Peyer's patch (tissue), 4 donors: ENCODE measurements around the gene ATP8B4. TPM values are rescaled to one million over a fixed set of nuclear protein-coding genes. Genes with fewer than 3 reads are reported as not detected.

Source experiments
- DNase-seq, 3 donors: peaks; one replicate each; pipeline ENCODE4 v3.0.0-alpha.2; 2017 to 2019
- H3K27ac ChIP-seq, 4 donors: fragments of 200-600 bp; sonication (generic); one replicate each; pipeline ENCODE4 v1.5.1; 2016 to 2019
- H3K27me3 ChIP-seq, 2 donors: fragments of 200-600 bp; sonication (generic); one replicate each; pipeline ENCODE4 v1.5.1; 2019
- H3K36me3 ChIP-seq, 3 donors: fragments of 200-600 bp; sonication (generic); one replicate each; pipeline ENCODE4 v1.5.1; 2016 to 2019
- H3K4me1 ChIP-seq, 4 donors: fragments of 200-600 bp; sonication (generic); one replicate each; pipeline ENCODE4 v1.5.1; 2016 to 2019
- H3K4me3 ChIP-seq, 4 donors: fragments of 200-600 bp; sonication (generic); 1 replicate in 3 of 4; 2 replicates in 1 of 4; pipeline ENCODE4 v1.5.1; 2016 to 2019; ENCODE audit warnings: mild to moderate bottlenecking in 1 of 4
- H3K9me3 ChIP-seq, 4 donors: fragments of 200-600 bp; sonication (generic); one replicate each; pipeline ENCODE4 v1.5.1; 2016 to 2019; ENCODE audit warnings: mild to moderate bottlenecking in 1 of 4
- CTCF ChIP-seq, 6 experiments: fragments of 450-650 bp in 4 of 6; fragments of 200-600 bp in 2 of 6; sonication (generic) in 1 of 6; IDR thresholded peaks; one replicate each; pipeline ENCODE4 v1.5.1; 2017 to 2019; ENCODE audit warnings: antibody characterized with exemption in 6 of 6, mild to moderate bottlenecking in 3 of 6, moderate library complexity in 1 of 6
- POLR2A ChIP-seq, 2 donors: fragments of 450-650 bp; IDR thresholded peaks; one replicate each; pipeline ENCODE4 v1.5.1; 2017; ENCODE audit warnings: antibody characterized with exemption in 2 of 2, mild to moderate bottlenecking in 2 of 2, moderate library complexity in 2 of 2
- total RNA-seq, 4 donors: library from RNA; depleted of rRNA; stranded (reverse); fragments of >200 nt; gene quantifications; one replicate each; pipeline ENCODE4 v1.1.0, GENCODE V29; 2016

Gene ATP8B4
- total RNA-seq, 4 donors from 2014 or later, result 1.4 to 13.2 (median 8.7) TPM

GRCh38 chr15:50051811-50052419, 67.1 kb downstream of the ATP8B4 start:
- Histone ChIP-seq H3K36me3 (no peaks in the 10 kb centered on the region), H3K4me3 (no peak overlapping the region), H3K27ac (no peak overlapping the region), H3K9me3 (no peaks in the 10 kb centered on the region), H3K27me3 (no peaks in the 10 kb centered on the region), H3K4me1 (no peaks in the 10 kb centered on the region)
- peak in 1 of 3 donors; percentile 61 for DNase-seq
- TF ChIP-seq CTCF (IDR thresholded peaks at IDR 0.05) (peak in 5 of 6 experiments; percentile 27 to 49 (median 42)), POLR2A (IDR thresholded peaks at IDR 0.05) (no peak)

- H3K9me3 ChIP-seq, result no peaks in the 10 kb centered on the region
- no peak overlapping the region for H3K4me3 ChIP-seq
- H3K36me3 ChIP-seq, result no peaks in the 10 kb centered on the region
- no peaks in the 10 kb centered on the region for H3K4me1 ChIP-seq
- DNase-seq, result no peak
- H3K27ac ChIP-seq, result no peak overlapping the region
- no peaks in the 10 kb centered on the region for H3K27me3 ChIP-seq
- TF ChIP-seq POLR2A (IDR thresholded peaks at IDR 0.05) (no peak), CTCF (IDR thresholded peaks at IDR 0.05) (no peak)
These were observed 67.9 kb downstream of the ATP8B4 start for GRCh38 chr15:50050986-50051743.

- TF ChIP-seq POLR2A (IDR thresholded peaks at IDR 0.05) (no peak), CTCF (IDR thresholded peaks at IDR 0.05) (no peak)
- no peaks in the 10 kb centered on the region for H3K27me3 ChIP-seq
- no peaks in the 10 kb centered on the region for H3K36me3 ChIP-seq
- H3K9me3 ChIP-seq, result no peaks in the 10 kb centered on the region
- H3K4me1 ChIP-seq, result no peaks in the 10 kb centered on the region
- no peak for DNase-seq
- H3K27ac ChIP-seq, result no peak overlapping the region
- no peak overlapping the region for H3K4me3 ChIP-seq
These were observed 69.2 kb downstream of the ATP8B4 start for GRCh38 chr15:50049871-50050270.

GRCh38 chr15:50046867-50047266, 72.2 kb downstream of the ATP8B4 start:
- no peak for DNase-seq
- Histone ChIP-seq H3K27ac (no peak overlapping the region), H3K4me3 (no peak overlapping the region), H3K9me3 (no peaks in the 10 kb centered on the region), H3K27me3 (no peaks in the 10 kb centered on the region), H3K4me1 (no peaks in the 10 kb centered on the region), H3K36me3 (no peaks in the 10 kb centered on the region)
- TF ChIP-seq POLR2A (IDR thresholded peaks at IDR 0.05) (no peak), CTCF (IDR thresholded peaks at IDR 0.05) (no peak)

- Histone ChIP-seq H3K27ac (peak overlapping the region in 1 of 4 donors; percentile 11), H3K27me3 (no peaks in the 10 kb centered on the region), H3K9me3 (no peaks in the 10 kb centered on the region), H3K36me3 (no peaks in the 10 kb centered on the region), H3K4me3 (no peak overlapping the region), H3K4me1 (no peaks in the 10 kb centered on the region)
- DNase-seq, result no peak
- TF ChIP-seq CTCF (IDR thresholded peaks at IDR 0.05) (no peak), POLR2A (IDR thresholded peaks at IDR 0.05) (no peak)
These were observed 72.9 kb downstream of the ATP8B4 start for GRCh38 chr15:50046159-50046558.
